ENCODE results near the gene LRP5. TPM values are rescaled to one million over a fixed set of nuclear protein-coding genes. Genes with fewer than 3 reads are reported as not detected.

LRP5 gene
- total and polyA plus RNA-seq, 2 experiments from 2014 or later, result 43.9 to 54.3 TPM

GRCh38 chr11:68358416-68358815, 46.0 kb downstream of the LRP5 start:
- H3K27me3 ChIP-seq, result no peaks in the 10 kb centered on the region
- no peaks in the 10 kb centered on the region for H3K9me3 ChIP-seq (ENCODE audit: low read depth)
- 94% methylated on average over 6 of the region's 6 CpGs for WGBS (ENCODE audit: low lambda C conversion rate, missing lambda C conversion rate)
- peaks cover 7% of the 10 kb centered on the region for H3K79me2 ChIP-seq
- no peak overlapping the region for H3K27ac ChIP-seq
- H3K9me2 ChIP-seq (replicated peaks; ENCODE audit: insufficient read depth), result no peaks in the 10 kb centered on the region
- TF ChIP-seq, protein P1, sequence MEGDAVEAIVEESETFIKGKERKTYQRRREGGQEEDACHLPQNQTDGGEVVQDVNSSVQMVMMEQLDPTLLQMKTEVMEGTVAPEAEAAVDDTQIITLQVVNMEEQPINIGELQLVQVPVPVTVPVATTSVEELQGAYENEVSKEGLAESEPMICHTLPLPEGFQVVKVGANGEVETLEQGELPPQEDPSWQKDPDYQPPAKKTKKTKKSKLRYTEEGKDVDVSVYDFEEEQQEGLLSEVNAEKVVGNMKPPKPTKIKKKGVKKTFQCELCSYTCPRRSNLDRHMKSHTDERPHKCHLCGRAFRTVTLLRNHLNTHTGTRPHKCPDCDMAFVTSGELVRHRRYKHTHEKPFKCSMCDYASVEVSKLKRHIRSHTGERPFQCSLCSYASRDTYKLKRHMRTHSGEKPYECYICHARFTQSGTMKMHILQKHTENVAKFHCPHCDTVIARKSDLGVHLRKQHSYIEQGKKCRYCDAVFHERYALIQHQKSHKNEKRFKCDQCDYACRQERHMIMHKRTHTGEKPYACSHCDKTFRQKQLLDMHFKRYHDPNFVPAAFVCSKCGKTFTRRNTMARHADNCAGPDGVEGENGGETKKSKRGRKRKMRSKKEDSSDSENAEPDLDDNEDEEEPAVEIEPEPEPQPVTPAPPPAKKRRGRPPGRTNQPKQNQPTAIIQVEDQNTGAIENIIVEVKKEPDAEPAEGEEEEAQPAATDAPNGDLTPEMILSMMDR (IDR thresholded peaks at IDR 0.05; ENCODE audit: poor library complexity), result no peak
- TF ChIP-seq EZH2 (IDR thresholded peaks at IDR 0.05; ENCODE audit: borderline replicate concordance), result no peak
- H3K36me3 ChIP-seq (replicated peaks; ENCODE audit: insufficient read depth, low read depth), result peaks cover 4% of the 10 kb centered on the region
- no peak for DNase-seq (ENCODE audit: low spot score)
- no peak overlapping the region for H3K4me3 ChIP-seq
- no peaks in the 10 kb centered on the region for H3K4me1 ChIP-seq (ENCODE audit: insufficient read depth)
- no peak overlapping the region for H3K4me2 ChIP-seq
- peaks cover 6% of the 10 kb centered on the region for H4K20me1 ChIP-seq (ENCODE audit: insufficient read depth, poor library complexity, severe bottlenecking)
- H2AFZ ChIP-seq, result no peak overlapping the region

GRCh38 chr11:68361702-68362101, 49.3 kb downstream of the LRP5 start:
- Histone ChIP-seq H3K4me3 (no peak overlapping the region), H3K36me3 (replicated peaks; ENCODE audit: insufficient read depth, low read depth) (peaks cover 4% of the 10 kb centered on the region), H3K79me2 (no peaks in the 10 kb centered on the region), H3K9me2 (replicated peaks; ENCODE audit: insufficient read depth) (no peaks in the 10 kb centered on the region), H3K27ac (no peak overlapping the region), H3K4me2 (no peak overlapping the region), H3K4me1 (ENCODE audit: insufficient read depth) (no peaks in the 10 kb centered on the region), H4K20me1 (ENCODE audit: insufficient read depth, poor library complexity, severe bottlenecking) (no peaks in the 10 kb centered on the region), H3K9me3 (ENCODE audit: low read depth) (no peaks in the 10 kb centered on the region), H2AFZ (no peak overlapping the region), H3K27me3 (no peaks in the 10 kb centered on the region)
- WGBS (ENCODE audit: low lambda C conversion rate, missing lambda C conversion rate), result 97% methylated on average over 8 of the region's 8 CpGs
- TF ChIP-seq EZH2 (IDR thresholded peaks at IDR 0.05; ENCODE audit: borderline replicate concordance), result no peak
- TF ChIP-seq, protein P1 (IDR thresholded peaks at IDR 0.05; ENCODE audit: poor library complexity), result no peak
- TF ChIP-seq EZH2phosphoT487 (IDR thresholded peaks at IDR 0.05; ENCODE audit: low read depth, severe bottlenecking, unreplicated experiment), result no peak
- DNase-seq (ENCODE audit: low spot score), result no peak

DNA sequence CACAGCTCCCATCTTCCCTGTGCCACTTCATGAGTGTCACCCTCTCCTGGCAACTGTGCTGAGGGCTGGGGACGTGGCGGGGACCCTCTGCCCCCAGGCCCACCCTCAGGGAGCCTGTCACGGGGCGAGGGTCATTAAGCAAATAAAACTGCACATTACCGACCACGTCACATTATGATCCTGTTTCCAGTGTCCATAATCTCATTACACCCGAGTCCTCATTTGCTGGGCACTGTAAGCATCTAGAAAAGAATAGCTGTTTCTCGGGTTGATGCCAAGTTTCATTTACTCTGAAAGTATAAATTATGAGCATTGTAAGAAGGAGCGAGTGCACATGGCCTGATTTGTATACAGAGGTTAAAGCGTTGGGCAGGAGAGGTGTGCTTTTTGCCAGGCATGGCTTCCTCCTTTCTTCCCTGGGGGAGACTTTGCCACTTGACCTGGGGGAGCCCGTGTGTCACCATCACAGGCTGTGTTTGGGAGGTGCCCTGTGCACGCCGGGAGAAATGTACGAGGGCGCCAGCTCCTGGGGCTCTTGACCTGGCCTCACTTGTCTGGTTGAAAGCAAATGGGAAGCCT, 50.5 kb downstream of the LRP5 start:
- DNase-seq (ENCODE audit: low spot score), result no peak
- Histone ChIP-seq H4K20me1 (ENCODE audit: insufficient read depth, poor library complexity, severe bottlenecking) (no peaks in the 10 kb centered on the region), H3K79me2 (no peaks in the 10 kb centered on the region), H2AFZ (no peak overlapping the region), H3K9me2 (replicated peaks; ENCODE audit: insufficient read depth) (no peaks in the 10 kb centered on the region), H3K27ac (no peak overlapping the region), H3K4me1 (ENCODE audit: insufficient read depth) (no peaks in the 10 kb centered on the region), H3K4me3 (no peak overlapping the region), H3K4me2 (no peak overlapping the region), H3K36me3 (replicated peaks; ENCODE audit: insufficient read depth, low read depth) (peaks cover 4% of the 10 kb centered on the region), H3K27me3 (no peaks in the 10 kb centered on the region), H3K9me3 (ENCODE audit: low read depth) (no peaks in the 10 kb centered on the region)
- no peak for TF ChIP-seq EZH2 (IDR thresholded peaks at IDR 0.05; ENCODE audit: borderline replicate concordance)
- TF ChIP-seq EZH2phosphoT487 (IDR thresholded peaks at IDR 0.05; ENCODE audit: low read depth, severe bottlenecking, unreplicated experiment), result no peak
- TF ChIP-seq, protein P1 (IDR thresholded peaks at IDR 0.05; ENCODE audit: poor library complexity), result no peak
- WGBS (ENCODE audit: low lambda C conversion rate, missing lambda C conversion rate), result 90% methylated on average over 15 of the region's 15 CpGs
